GM18508 (cell line): ENCODE measurements around the gene SNTA1.
"Not testable (repeated sequence)": the region's sequence is repeated elsewhere in the genome, so short reads cannot be mapped to it uniquely, and the experiment has no call there.

Experiments used
- ATAC-seq: cut with Tn5 transposase; IDR thresholded peaks from one replicate; pipeline ENCODE4 v1.9.1; 2021; ENCODE audit warnings: moderate number of reproducible peaks; ENCODE audit not compliant: insufficient read depth, unreplicated experiment

Gene SNTA1

GRCh38 chr20:33433465-33434234 is 9.9 kb downstream of the SNTA1 start:
- no peak for ATAC-seq

GRCh38 chr20:33431797-33432381 is 11.7 kb downstream of the SNTA1 start:
- no peak for ATAC-seq

DNA sequence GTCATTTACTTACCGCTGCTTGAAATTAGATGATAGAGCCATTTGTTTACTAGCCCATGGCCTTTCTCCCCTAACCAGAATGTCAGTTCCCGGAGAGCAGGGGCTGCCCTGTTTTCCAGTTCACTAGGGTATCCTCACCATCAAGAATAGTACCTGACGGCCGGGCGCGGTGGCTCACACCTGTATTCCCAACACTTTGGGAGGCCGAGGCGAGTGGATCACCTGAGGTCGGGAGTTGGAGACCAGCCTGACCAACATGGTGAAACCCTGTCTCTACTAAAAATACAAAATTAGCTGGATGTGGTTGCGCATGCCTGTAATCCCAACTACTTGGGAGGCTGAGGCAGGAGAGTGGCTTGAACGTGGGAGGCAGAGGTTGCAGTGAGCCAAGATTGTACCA is 19.7 kb downstream of the SNTA1 start:
- not testable (repeated sequence) for ATAC-seq

- no peak for ATAC-seq
These were observed 20.3 kb downstream of the SNTA1 start for GRCh38 chr20:33423141-33423834.

GRCh38 chr20:33419140-33419974 is 24.2 kb downstream of the SNTA1 start:
- no peak for ATAC-seq

DNA sequence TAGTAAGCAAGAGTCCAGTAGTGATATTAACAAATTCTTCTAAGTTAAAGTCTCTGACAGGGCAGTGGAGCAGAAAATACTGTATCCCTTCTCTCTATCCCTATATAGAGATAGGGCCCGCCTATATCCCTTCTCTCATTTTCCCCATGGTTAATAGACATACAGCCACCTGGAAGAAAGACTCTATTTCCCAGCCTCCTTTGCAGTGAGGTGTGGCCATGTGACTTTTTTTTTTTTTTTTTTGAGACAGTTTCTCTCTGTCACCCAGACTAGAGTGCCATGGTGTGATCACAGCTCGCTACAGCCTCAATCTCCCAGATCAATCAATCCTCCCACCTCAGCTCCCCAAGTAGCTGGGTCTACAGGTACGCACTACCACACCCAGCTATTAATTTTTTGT is 25.5 kb downstream of the SNTA1 start:
- ATAC-seq = no peak

DNA sequence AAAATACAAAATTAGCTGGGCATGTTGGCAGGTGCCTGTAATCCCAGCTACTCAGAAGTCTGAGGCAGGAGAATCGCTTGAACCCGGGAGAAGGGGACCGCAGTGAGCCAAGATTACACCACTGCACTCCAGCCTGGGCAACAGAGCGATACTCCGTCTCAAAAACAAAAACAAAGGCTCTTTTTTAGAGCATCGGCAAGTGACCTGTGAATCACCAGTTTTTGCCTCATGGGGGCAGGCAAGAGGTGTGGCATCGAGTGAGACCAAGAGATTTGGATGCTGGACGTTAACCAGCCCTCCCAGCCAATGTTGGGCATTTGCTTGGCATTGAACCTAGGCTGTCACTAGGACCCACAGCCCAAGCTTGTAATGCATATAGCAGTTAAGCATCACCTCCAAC is 27.6 kb downstream of the SNTA1 start:
- no peak for ATAC-seq

GRCh38 chr20:33412484-33412838 is 31.1 kb downstream of the SNTA1 start:
- no peak for ATAC-seq

- ATAC-seq = no peak
These were observed 31.7 kb downstream of the SNTA1 start for GRCh38 chr20:33411711-33412483.

DNA sequence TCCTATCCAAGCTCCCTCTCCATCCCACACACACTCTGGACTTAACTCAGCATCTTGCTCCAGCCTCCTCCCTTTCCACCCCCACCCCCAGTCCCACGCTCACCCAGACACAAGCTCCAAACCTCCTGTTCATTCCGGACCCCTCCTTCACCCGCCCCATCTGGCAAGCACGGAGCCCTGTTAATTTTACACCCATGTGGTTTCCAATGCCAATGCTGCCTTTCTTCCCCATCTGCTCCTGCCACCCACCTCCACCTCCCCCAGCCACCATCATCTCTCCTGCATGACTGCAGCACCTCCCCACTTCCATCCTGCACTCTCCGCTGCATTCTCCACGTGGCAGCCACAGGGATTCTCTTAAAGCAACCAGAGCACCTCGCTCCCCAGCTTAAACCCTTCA is 32.3 kb downstream of the SNTA1 start:
- ATAC-seq = no peak

GRCh38 chr20:33410081-33410742 is 33.4 kb downstream of the SNTA1 start:
- no peak for ATAC-seq

DNA sequence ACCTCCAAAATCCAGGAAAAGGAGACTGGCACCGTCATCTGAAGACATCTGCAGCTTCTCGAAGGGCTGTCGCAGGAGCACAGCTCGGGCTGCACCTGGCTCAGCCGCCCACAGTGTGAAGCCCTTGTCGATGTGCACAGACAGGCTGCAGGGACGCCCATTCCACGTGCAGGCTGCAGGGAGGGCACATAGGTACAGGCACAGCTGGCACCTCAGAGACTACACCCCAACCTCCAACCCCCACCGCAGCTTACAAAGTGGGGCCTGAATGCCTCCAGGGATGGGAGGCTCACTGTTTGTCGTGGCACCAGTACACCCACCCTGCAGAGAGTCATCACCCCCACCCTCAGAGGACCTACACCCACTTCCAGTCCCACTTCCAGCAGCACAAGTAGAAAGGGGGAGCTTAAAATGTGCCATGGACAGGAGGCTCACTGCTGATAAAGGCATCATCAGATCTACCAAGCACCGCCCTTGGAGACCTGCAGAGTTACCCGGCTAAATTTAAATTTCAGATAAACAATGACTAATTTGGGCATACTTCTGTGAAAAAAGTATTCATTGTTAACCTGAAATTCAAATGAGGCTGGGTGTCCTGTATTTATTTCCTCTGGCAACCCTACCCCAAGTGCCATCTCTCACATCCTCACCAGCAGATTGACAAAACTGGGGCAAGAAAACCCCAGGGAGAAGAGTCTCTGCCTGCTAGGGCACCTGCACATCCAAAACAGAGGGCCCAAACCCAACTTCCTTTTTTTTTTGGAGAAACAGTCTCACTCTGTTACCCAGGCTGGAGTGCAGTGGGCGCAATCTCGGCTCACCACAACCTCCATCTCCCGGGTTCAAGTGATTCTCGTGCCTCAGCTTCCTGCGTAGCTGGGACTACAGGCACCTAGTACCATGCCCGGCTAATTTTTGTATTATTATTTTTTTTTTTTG is 34.6 kb downstream of the SNTA1 start:
- no peak for ATAC-seq

DNA sequence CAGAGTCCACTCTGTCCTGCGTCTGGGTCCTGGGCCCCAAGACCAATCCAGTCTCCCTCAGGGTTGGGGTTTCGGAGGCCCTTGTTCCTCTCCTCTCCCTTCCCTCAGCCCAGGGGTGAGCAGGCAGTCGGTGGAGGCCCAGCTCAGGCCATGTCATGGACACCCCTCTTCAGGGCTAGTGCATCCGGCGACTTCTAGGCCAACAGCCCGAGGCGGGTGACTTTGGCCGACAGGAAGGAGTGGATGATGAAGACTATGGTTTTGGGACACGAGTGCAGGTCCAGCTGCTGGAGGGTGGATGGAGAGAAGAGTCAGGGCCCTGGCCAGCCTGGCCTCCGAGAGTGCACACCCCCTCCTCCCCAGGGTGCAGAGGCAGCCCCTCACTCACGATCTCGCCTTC is 35.2 kb downstream of the SNTA1 start:
- no peak for ATAC-seq

GRCh38 chr20:33407796-33408195 is 35.8 kb downstream of the SNTA1 start:
- ATAC-seq = no peak

DNA sequence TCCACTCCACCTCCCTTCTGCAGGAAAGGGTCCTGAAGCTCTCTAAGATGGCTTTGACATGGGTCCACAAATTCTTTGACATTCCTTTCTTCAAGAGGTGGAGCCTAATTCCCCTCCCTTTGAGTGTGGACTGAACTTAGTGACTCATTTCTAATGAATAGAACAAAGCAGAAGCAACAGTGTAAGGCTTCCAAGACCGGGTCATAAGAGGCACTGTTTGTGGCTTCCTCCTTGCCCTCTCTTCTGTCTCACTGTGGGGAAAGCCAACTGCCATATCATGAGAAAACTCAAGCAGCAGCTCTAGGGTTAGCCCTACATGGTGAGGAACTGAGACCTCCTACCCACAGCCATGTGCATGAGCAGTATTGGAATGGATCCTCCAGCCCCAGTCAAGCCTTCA is 36.3 kb downstream of the SNTA1 start:
- no peak for ATAC-seq

GRCh38 chr20:33404281-33404680 is 39.3 kb downstream of the SNTA1 start:
- no peak for ATAC-seq

DNA sequence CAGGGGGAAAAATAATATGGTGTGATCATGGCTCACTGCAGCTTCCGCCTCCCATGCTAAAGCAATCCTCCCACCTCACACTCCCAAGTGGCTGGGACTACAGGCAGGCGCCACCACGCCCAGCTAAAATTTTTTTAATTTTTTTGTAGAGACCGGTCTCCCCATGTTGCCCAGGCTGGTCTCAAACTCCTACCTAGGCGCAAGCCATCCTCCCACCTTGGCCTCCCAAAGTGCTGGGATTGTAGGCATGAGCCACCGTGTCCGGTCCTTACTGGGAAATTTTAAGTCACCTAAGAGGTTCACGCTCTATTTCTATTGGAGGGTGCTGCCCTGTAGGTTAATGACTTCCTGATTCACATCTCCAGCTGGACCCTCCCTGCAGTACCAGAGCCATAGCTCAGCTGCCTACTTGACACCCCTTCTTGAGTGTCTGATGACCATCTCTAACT is 41.6 kb downstream of the SNTA1 start:
- ATAC-seq = no peak

DNA sequence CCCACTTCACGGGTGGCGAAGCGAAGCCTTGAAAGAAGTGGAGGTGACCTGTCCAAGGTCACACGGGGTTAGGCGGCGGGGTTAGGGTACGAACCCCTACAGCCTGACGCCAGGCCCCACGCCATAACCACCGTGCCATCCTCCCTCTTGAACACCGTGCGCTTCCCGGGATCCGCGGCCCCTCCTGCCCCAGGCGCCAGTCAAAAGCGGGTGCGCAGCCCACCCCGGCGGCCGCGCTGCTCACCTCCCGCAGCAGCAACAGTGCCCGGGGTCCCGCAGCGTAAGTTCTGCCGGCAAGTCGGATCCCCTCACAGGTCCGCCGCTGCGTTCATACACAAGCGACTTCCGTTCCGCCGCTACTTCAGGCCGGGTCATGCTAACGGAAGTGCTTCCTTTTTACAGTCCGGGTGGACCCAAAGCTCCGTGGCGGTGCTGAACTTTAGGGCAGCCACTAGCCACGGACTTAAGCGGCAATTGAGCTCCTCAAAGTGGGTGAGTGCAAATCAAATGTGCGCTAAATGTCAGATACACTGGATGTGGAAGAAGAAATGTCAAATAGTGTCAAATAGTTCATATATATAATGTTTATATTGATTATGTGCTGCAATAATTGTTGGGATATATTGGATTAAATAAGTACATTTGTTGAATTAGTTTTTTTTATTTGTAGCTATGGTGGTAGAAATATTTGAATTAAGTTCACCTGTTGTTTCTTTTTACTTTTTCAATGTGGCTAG is 42.2 kb downstream of the SNTA1 start, which contains the start of gene CDK5RAP1:
Gene CDK5RAP1 (minus strand): TSS at position 336 of the 737 bp plus-strand sequence. CDS start 4,455 bp downstream, outside the sequence.
- peak; percentile 47 for ATAC-seq
